ENCODE data around the gene SIDT2.

The SIDT2 gene

GRCh38 chr11:117239295-117239694, 60.8 kb downstream of the SIDT2 start:
- no peaks in the 10 kb centered on the region for H3K79me2 ChIP-seq (ENCODE audit: low read length)
- no peaks in the 10 kb centered on the region for H3K9me3 ChIP-seq (replicated peaks; ENCODE audit: insufficient read depth, low read length)
- H4K20me1 ChIP-seq (ENCODE audit: insufficient read depth, low read length), result no peaks in the 10 kb centered on the region; the same call in 1 of the 2 replicates
- H3K9ac ChIP-seq (ENCODE audit: low read length), result no peak overlapping the region
- no peak overlapping the region for H2AFZ ChIP-seq (ENCODE audit: low read length)
- no peak overlapping the region for H3K4me3 ChIP-seq (ENCODE audit: low read length)
- H3K9me2 ChIP-seq (replicated peaks; ENCODE audit: insufficient read depth, low read length), result no peaks in the 10 kb centered on the region
- no peak overlapping the region for H3K27ac ChIP-seq (ENCODE audit: low read length)
- no peak overlapping the region for H3K4me2 ChIP-seq (ENCODE audit: low read depth, low read length)
- no peaks in the 10 kb centered on the region for H3K4me1 ChIP-seq (ENCODE audit: low read length)
- DNase-seq, result no peak
- H3F3A ChIP-seq (ENCODE audit: insufficient read depth, low read length), result no peaks in the 10 kb centered on the region
- H3K27me3 ChIP-seq (replicated peaks; ENCODE audit: insufficient read depth, low read length), result no peaks in the 10 kb centered on the region
- TF ChIP-seq CTCF (IDR thresholded peaks at IDR 0.05; ENCODE audit: low read length), result no peak
- no peak for TF ChIP-seq EZH2phosphoT487 (IDR thresholded peaks at IDR 0.05; ENCODE audit: low read length)
- no peaks in the 10 kb centered on the region for H3K36me3 ChIP-seq (replicated peaks; ENCODE audit: insufficient read depth, low read length)

Data from MM.1S (cell line).